SK-N-MC (cell line): Measurements from ENCODE around the gene DGKI.

Experiments
- EZH2 ChIP-seq: fragments of 200-600 bp; sonication (generic); IDR thresholded peaks from one replicate; pipeline ENCODE4 v1.6.1; 2017; ENCODE audit warnings: antibody characterized with exemption
- FOXP2 ChIP-seq: optimal IDR thresholded peaks from 2 replicates; pipeline ENCODE3; 2011; ENCODE audit warnings: mild to moderate bottlenecking, moderate library complexity; ENCODE audit not compliant: insufficient read depth; ENCODE audit errors: extremely low read length, control extremely low read depth
- POLR2AphosphoS5 ChIP-seq: IDR thresholded peaks from 2 replicates; pipeline ENCODE4 v1.6.1; 2012; ENCODE audit warnings: mild to moderate bottlenecking, low read depth, low read length, borderline replicate concordance

DNA sequence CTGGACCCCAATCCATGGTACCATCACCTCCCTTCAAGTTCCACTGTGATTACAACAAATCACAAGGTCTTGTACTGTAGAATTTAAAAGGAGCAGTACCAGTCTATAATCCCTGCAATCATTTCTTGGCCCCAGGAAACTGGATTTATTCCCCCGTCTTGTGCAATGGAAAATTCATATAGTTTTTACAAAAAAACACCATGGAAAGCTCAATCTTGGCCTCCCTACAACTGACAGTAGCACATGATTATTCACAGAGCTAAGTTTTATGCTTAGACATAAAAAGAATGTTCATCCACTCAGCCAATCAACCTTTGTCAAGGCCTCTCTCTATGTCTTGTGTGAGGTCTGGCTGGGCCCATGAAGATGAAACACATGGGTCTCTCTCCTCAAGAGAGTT lies 10.2 kb downstream of the DGKI start:
- no peak for TF ChIP-seq POLR2AphosphoS5
- TF ChIP-seq EZH2: no peak
- no peak for TF ChIP-seq FOXP2
